HepG2 (cell line): ENCODE measurements around the gene UQCC5. TPM values are rescaled to one million over a fixed set of nuclear protein-coding genes. Genes with fewer than 3 reads are reported as not detected.

Experiments
- AGO1 ChIP-seq: fragments of 200-400 bp; formaldehyde crosslinking; IDR thresholded peaks from 2 replicates; pipeline ENCODE4 v1.6.1; 2017; ENCODE audit warnings: mild to moderate bottlenecking, low read depth, low read length, moderate library complexity; ENCODE audit not compliant: poor library complexity, severe bottlenecking
- ARID5B ChIP-seq: IDR thresholded peaks from 2 replicates; pipeline ENCODE4 v1.4.0; 2020; ENCODE audit warnings: mild to moderate bottlenecking, missing genetic modification reagents
- BCLAF1 ChIP-seq: fragments of 450-650 bp; IDR thresholded peaks from 2 replicates; pipeline ENCODE4 v1.6.1; 2017; ENCODE audit warnings: mild to moderate bottlenecking
- CENPT ChIP-seq: sonication (generic); formaldehyde crosslinking; IDR thresholded peaks from 2 replicates; pipeline ENCODE4 v1.8.0; 2022; ENCODE audit warnings: low read depth, mild to moderate bottlenecking, moderate library complexity, missing genetic modification reagents
- HDAC1 ChIP-seq: sonication (generic); formaldehyde crosslinking; IDR thresholded peaks from 2 replicates; pipeline ENCODE4 v1.5.1; 2020; ENCODE audit warnings: mild to moderate bottlenecking, missing genetic modification reagents
- RARA ChIP-seq: IDR thresholded peaks from 2 replicates; pipeline ENCODE4 v1.6.1; 2016; ENCODE audit warnings: missing genetic modification reagents, missing compliant biosample characterization
- SAFB2 ChIP-seq: sonication (generic); formaldehyde crosslinking; IDR thresholded peaks from 2 replicates; pipeline ENCODE4 v1.5.1; 2020; ENCODE audit warnings: missing genetic modification reagents, low read depth, mild to moderate bottlenecking, borderline replicate concordance
- TAF1 ChIP-seq: sonication (generic); formaldehyde crosslinking; IDR thresholded peaks from 2 replicates; pipeline ENCODE4 v1.4.0; 2020; ENCODE audit warnings: missing genetic modification reagents
- THAP11 ChIP-seq: IDR thresholded peaks from 2 replicates; pipeline ENCODE4 v1.6.1; 2016; ENCODE audit warnings: missing biosample characterization, missing genetic modification reagents
- ZC3H13 ChIP-seq: sonication (generic); formaldehyde crosslinking; IDR thresholded peaks from 2 replicates; pipeline ENCODE4 v1.8.1; 2023; ENCODE audit warnings: mild to moderate bottlenecking, missing genetic modification reagents, moderate library complexity
- ZC3H4 ChIP-seq: sonication (generic); formaldehyde crosslinking; IDR thresholded peaks from 2 replicates; pipeline ENCODE4 v1.4.0; 2020; ENCODE audit warnings: missing genetic modification reagents, borderline replicate concordance
- ZNF24 ChIP-seq: fragments of 450-650 bp; IDR thresholded peaks from 2 replicates; pipeline ENCODE4 v1.6.1; 2017; ENCODE audit warnings: antibody characterized with exemption, mild to moderate bottlenecking
- ZNF383 ChIP-seq: sonication (generic); formaldehyde crosslinking; IDR thresholded peaks from 2 replicates; pipeline ENCODE4 v1.4.0; 2020; ENCODE audit warnings: missing genetic modification reagents, mild to moderate bottlenecking, borderline replicate concordance
- ZNF432 ChIP-seq: sonication (generic); formaldehyde crosslinking; IDR thresholded peaks from 2 replicates; pipeline ENCODE4 v1.5.0; 2020; ENCODE audit warnings: missing genetic modification reagents, mild to moderate bottlenecking, borderline replicate concordance
- ZNF451 ChIP-seq: sonication (generic); formaldehyde crosslinking; IDR thresholded peaks from 2 replicates; pipeline ENCODE4 v1.5.0; 2020; ENCODE audit warnings: mild to moderate bottlenecking, missing genetic modification reagents
- ZNF557 ChIP-seq: sonication (generic); formaldehyde crosslinking; IDR thresholded peaks from 2 replicates; pipeline ENCODE4 v1.4.0; 2020; ENCODE audit warnings: missing genetic modification reagents
- ZNF574 ChIP-seq: sonication (generic); formaldehyde crosslinking; IDR thresholded peaks from 2 replicates; pipeline ENCODE4 v1.4.0; 2020; ENCODE audit warnings: missing genetic modification reagents
- ZNF709 ChIP-seq: sonication (generic); formaldehyde crosslinking; IDR thresholded peaks from 2 replicates; pipeline ENCODE4 v1.5.0; 2020; ENCODE audit warnings: mild to moderate bottlenecking, missing genetic modification reagents
- ZNF775 ChIP-seq: sonication (generic); formaldehyde crosslinking; IDR thresholded peaks from 2 replicates; pipeline ENCODE4 v1.4.0; 2020; ENCODE audit warnings: missing genetic modification reagents, mild to moderate bottlenecking, moderate library complexity, borderline replicate concordance
- ZSCAN20 ChIP-seq: sonication (generic); formaldehyde crosslinking; IDR thresholded peaks from 2 replicates; pipeline ENCODE4 v1.4.0; 2020; ENCODE audit warnings: missing genetic modification reagents, mild to moderate bottlenecking, borderline replicate concordance
- polyA plus RNA-seq, 8 experiments: library from polyadenylated mRNA; depleted of rRNA in 3 of 8; stranded (reverse) in 7 of 8; unstranded in 1 of 8; fragments of >200 nt; fragmentation: Illumina TruSeq in 4 of 8; extraction: Trizol in 4 of 8; gene quantifications; 2 replicates each; pipeline versions ENCODE4 v1.2.1 to v1.2.3, GENCODE V29; 2011 to 2016; ENCODE audit warnings: low read depth in 4 of 8, missing spikeins in 1 of 8, mixed read lengths in 1 of 8; ENCODE audit not compliant: insufficient read depth in 1 of 8
- total RNA-seq, 5 experiments: library from RNA; depleted of rRNA; stranded (reverse); fragments of >200 nt; fragmentation: Illumina TruSeq; extraction: Trizol; gene quantifications; 2 replicates each; pipeline ENCODE4 v1.2.3, GENCODE V29; 2016; ENCODE audit warnings: low read depth in 1 of 5

Gene UQCC5
- total and polyA plus RNA-seq, 2 of the 13 experiments (the other 11 are each of a cell fraction or from before 2014, with no cell fraction given) = 15.4 to 29.5 TPM

GRCh38 chr3:52531860-52532516 is 4.4 kb upstream of the UQCC5 start (continued):
- no peak for TF ChIP-seq ARID5B (CRISPR knock-in tag)
- no peak for TF ChIP-seq ZNF432 (CRISPR knock-in tag)
- peak; percentile 4; the same call in 1 of the 2 replicates for TF ChIP-seq HDAC1
- no peak for TF ChIP-seq AGO1
- 0 out of 2 replicates have a peak, but pooled peaks have one; percentile 2 for TF ChIP-seq ZC3H13 (CRISPR knock-in tag)
- TF ChIP-seq TAF1 (CRISPR knock-in tag) = no peak
- TF ChIP-seq ZNF383 = no peak
- TF ChIP-seq CENPT (CRISPR knock-in tag) = no peak
- TF ChIP-seq SAFB2 = no peak
- TF ChIP-seq ZNF709 = 0 out of 2 replicates have a peak, but pooled peaks have one; percentile 40
- TF ChIP-seq ZNF451 (CRISPR knock-in tag) = no peak
- TF ChIP-seq RARA (CRISPR knock-in tag) = no peak
- no peak for TF ChIP-seq ZSCAN20 (CRISPR knock-in tag)
- no peak for TF ChIP-seq ZNF557
- no peak for TF ChIP-seq ZC3H4 (CRISPR knock-in tag)
- TF ChIP-seq ZNF775 (CRISPR knock-in tag) = no peak
- TF ChIP-seq BCLAF1 = no peak
- no peak for TF ChIP-seq ZNF24
- no peak for TF ChIP-seq THAP11 (CRISPR knock-in tag)
- TF ChIP-seq ZNF574 (CRISPR knock-in tag) = no peak
